GM12878 (cell line): ENCODE results near the gene TMEM144. TPM values are rescaled to one million over a fixed set of nuclear protein-coding genes. Genes with fewer than 3 reads are reported as not detected.
"Not testable (repeated sequence)": the region's sequence is repeated elsewhere in the genome, so short reads cannot be mapped to it uniquely, and the experiment has no call there.

ENCODE experiments used
- ATAC-seq: fragments of 200-7000 bp; cut with Tn5 transposase; 3 replicates; pipeline ENCODE4 v1.9.1; 2020; ENCODE audit warnings: mild to moderate bottlenecking, moderate library complexity
- BruUV-seq: library from RNA; stranded (reverse); fragments of 400-500 nt; replicated peaks from 2 replicates; lab custom pipeline; 2021; lab: Mats Ljungman, UMichigan
- CTCF ChIA-PET: fragments of 300-600 bp; sonication (Branson Sonifier 250); formaldehyde crosslinking; extraction: SDS; loops from one replicate; lab custom pipeline; 2021; ENCODE audit warnings: inconsistent platforms; lab: Yijun Ruan, JAX
- POLR2A ChIA-PET: fragments of 350-600 bp; formaldehyde crosslinking; extraction: SDS; loops from one replicate; lab custom pipeline; 2021; ENCODE audit warnings: inconsistent platforms; lab: Charles Lee
- RAD21 ChIA-PET: fragments of 300-600 bp; sonication (Branson Sonifier 250); formaldehyde crosslinking; loops from one replicate; lab custom pipeline; 2023; ENCODE audit warnings: antibody characterized with exemption; ENCODE audit not compliant: unreplicated experiment; lab: Charles Lee
- SMC1A ChIA-PET: fragments of 300-600 bp; sonication (Branson Sonifier 250); formaldehyde crosslinking; loops from one replicate; lab custom pipeline; 2023; ENCODE audit not compliant: unreplicated experiment, uncharacterized antibody; lab: Charles Lee
- DNase-seq: peaks from one replicate; pipeline ENCODE4 v3.0.0-alpha.2; 2011; ENCODE audit warnings: low read depth, low spot score
- FAIRE-seq: peaks from 3 replicates; lab custom pipeline; 2011; peaks lifted over from hg19 to GRCh38; lab: Jason Lieb, UNC
- H2AFZ ChIP-seq: 2 replicates; pipeline ENCODE4 v1.6.0; 2011; ENCODE audit warnings: low read depth, low read length, control low read depth; ENCODE audit not compliant: control insufficient read depth
- H3K27ac ChIP-seq: 2 replicates; pipeline ENCODE4 v1.5.1; 2011; ENCODE audit warnings: control low read depth; ENCODE audit not compliant: control insufficient read depth, insufficient read depth
- H3K27me3 ChIP-seq, 2 experiments: replicated peaks in 1 of 2; 2 replicates each; pipeline versions ENCODE4 v1.6.0 to v1.6.1; 2011; ENCODE audit warnings: low read length in 1 of 2; ENCODE audit not compliant: control insufficient read depth in 2 of 2, insufficient read depth in 2 of 2
- H3K36me3 ChIP-seq, 2 experiments: 2 replicates each; pipeline ENCODE4 v1.5.1; 2011; ENCODE audit warnings: low read length in 1 of 2; ENCODE audit not compliant: control insufficient read depth in 2 of 2, insufficient read depth in 2 of 2
- H3K4me1 ChIP-seq: 2 replicates; pipeline ENCODE4 v1.6.1; 2011; ENCODE audit warnings: mild to moderate bottlenecking, low read length, moderate library complexity, mixed read lengths; ENCODE audit not compliant: control insufficient read depth, insufficient read depth
- H3K4me2 ChIP-seq: 2 replicates; pipeline ENCODE4 v1.6.0; 2011; ENCODE audit warnings: control low read depth; ENCODE audit not compliant: control insufficient read depth, insufficient read depth
- H3K4me3 ChIP-seq: fragments of 200-600 bp; sonication (generic); 2 replicates; pipeline ENCODE4 v1.5.1; 2016
- H3K79me2 ChIP-seq: 2 replicates; pipeline ENCODE4 v1.6.0; 2011; ENCODE audit warnings: low read length; ENCODE audit not compliant: control insufficient read depth, insufficient read depth
- H3K9ac ChIP-seq: 2 replicates; pipeline ENCODE4 v1.8.0; 2011; ENCODE audit warnings: low read length, control low read depth, mixed read lengths; ENCODE audit not compliant: control insufficient read depth, insufficient read depth
- H3K9me3 ChIP-seq: replicated peaks from 3 replicates; pipeline ENCODE4 v1.5.1; 2011; ENCODE audit warnings: mild to moderate bottlenecking, low read length; ENCODE audit not compliant: control insufficient read depth, insufficient read depth
- H4K20me1 ChIP-seq: 2 replicates; pipeline ENCODE4 v1.6.0; 2011; ENCODE audit not compliant: control insufficient read depth, insufficient read depth
- WGBS: methylation state at CpG from one replicate; pipeline ENCODE4 v1.1.6; 2016; ENCODE audit warnings: low lambda C conversion rate; ENCODE audit not compliant: insufficient replicate concordance, insufficient coverage; ENCODE audit errors: missing lambda C conversion rate; 5-methylcytosine and 5-hydroxymethylcytosine counted together
- in situ Hi-C: fragments of 300-500 bp; cut with MboI; formaldehyde crosslinking; loops from 9 replicates; pipeline ENCODE4 v1.14.3; 2018; ENCODE audit warnings: mixed read lengths
- intact Hi-C: fragments of 100-400 bp; cut with micrococcal nuclease; formaldehyde crosslinking; loops from one replicate; pipeline ENCODE4 v1.14.2; 2022; ENCODE audit not compliant: unreplicated experiment
- polyA plus RNA-seq, 11 experiments: library from polyadenylated mRNA; depleted of rRNA in 4 of 11; unstranded in 6 of 11; stranded (reverse) in 5 of 11; fragments of >200 nt; fragmentation: Nextera tagmentation in 4 of 11; fragmentation: Illumina TruSeq in 1 of 11; extraction: Ambion mirVana in 4 of 11; extraction: Trizol in 1 of 11; gene quantifications; 1 replicate in 1 of 11; 2 replicates in 10 of 11; pipeline versions ENCODE4 v1.2.1 to v1.2.3, GENCODE V29; 2011 to 2016; ENCODE audit warnings: inconsistent platforms in 2 of 11, missing spikeins in 2 of 11, low read depth in 1 of 11
- total RNA-seq, 4 experiments: library from RNA; depleted of rRNA in 3 of 4; stranded (reverse); fragments of >200 nt in 3 of 4; fragmentation: Illumina TruSeq in 1 of 4; extraction: Trizol in 1 of 4; gene quantifications; 2 replicates each; pipeline versions ENCODE4 v1.2.1 to v1.2.3, GENCODE V29; 2013 to 2021

TMEM144 gene
- total and polyA plus RNA-seq, 10 of the 15 experiments (the other 5 are each of a cell fraction or from before 2014, with no cell fraction given): 0.08 to 1.8 (median 1.4) TPM

GRCh38 chr4:158227880-158228279 lies 17.6 kb downstream of the TMEM144 start:
- H3K4me1 ChIP-seq, H3K9me3 ChIP-seq, RAD21 ChIA-PET, DNase-seq, CTCF ChIA-PET, H3K9ac ChIP-seq, H2AFZ ChIP-seq, H3K27me3 ChIP-seq, SMC1A ChIA-PET, POLR2A ChIA-PET, H3K27ac ChIP-seq, intact Hi-C loops, H3K4me3 ChIP-seq, H4K20me1 ChIP-seq, in situ Hi-C loops, ATAC-seq, H3K79me2 ChIP-seq, H3K36me3 ChIP-seq, BruUV-seq, H3K4me2 ChIP-seq, FAIRE-seq: not testable (repeated sequence)
- 32% methylated on average over 5 of the region's 5 CpGs for WGBS

GRCh38 chr4:158228399-158228798 lies 18.1 kb downstream of the TMEM144 start:
- H3K4me1 ChIP-seq, FAIRE-seq, H3K9me3 ChIP-seq, H3K4me3 ChIP-seq, RAD21 ChIA-PET, H4K20me1 ChIP-seq, ATAC-seq, H3K9ac ChIP-seq, CTCF ChIA-PET, H3K27me3 ChIP-seq, POLR2A ChIA-PET, BruUV-seq, intact Hi-C loops, in situ Hi-C loops, H2AFZ ChIP-seq, H3K4me2 ChIP-seq, SMC1A ChIA-PET, H3K79me2 ChIP-seq, DNase-seq, H3K36me3 ChIP-seq, H3K27ac ChIP-seq: not testable (repeated sequence)
- 66% methylated on average over 16 of the region's 17 CpGs for WGBS
